Stimulated activated naive CD8-positive, alpha-beta T cell treated with anti-CD3 and anti-CD28 coated beads, Interleukin-15, amount 100 ng/mL, for 72 hours (primary cell): ENCODE measurements around the gene FBXO48.

Source experiments
- ATAC-seq: fragments of 150-1000 bp; cut with Tn5 transposase; 2 replicates; pipeline ENCODE4 v1.10.0; 2021; ENCODE audit warnings: mild to moderate bottlenecking, moderate library complexity
- DNase-seq, 2 donors: peaks; one replicate each; pipeline ENCODE4 v3.0.0; 2021 to 2022
- H3K27ac Mint-ChIP-seq, 2 donors: one replicate each; pipeline ENCODE4 v1.8.0; 2022; ENCODE audit warnings: mild to moderate bottlenecking in 2 of 2, mixed read lengths in 2 of 2, moderate library complexity in 2 of 2
- H3K27me3 Mint-ChIP-seq: one replicate; pipeline ENCODE4 v1.8.0; 2022; ENCODE audit warnings: mixed read lengths
- H3K4me1 Mint-ChIP-seq: one replicate; pipeline ENCODE4 v1.8.0; 2022; ENCODE audit warnings: mild to moderate bottlenecking, mixed read lengths
- H3K4me3 Mint-ChIP-seq, 2 donors: one replicate each; pipeline ENCODE4 v1.8.0; 2022; ENCODE audit warnings: mild to moderate bottlenecking in 2 of 2, mixed read lengths in 2 of 2, moderate library complexity in 1 of 2
- H3K9me3 Mint-ChIP-seq, 2 donors: one replicate each; pipeline ENCODE4 v1.8.0; 2022; ENCODE audit warnings: mixed read lengths in 2 of 2

The FBXO48 gene

GRCh38 chr2:68482296-68482820 lies 15.3 kb upstream of the FBXO48 start:
- Mint-ChIP-seq H3K27me3 (no peaks in the 10 kb centered on the region), H3K4me1 (peaks cover 13% of the 10 kb centered on the region), H3K27ac (no peak overlapping the region), H3K9me3 (no peaks in the 10 kb centered on the region), H3K4me3 (no peak overlapping the region)
- ATAC-seq (no peak), DNase-seq (no peak)

- H3K9me3 Mint-ChIP-seq = no peaks in the 10 kb centered on the region
- DNase-seq (no peak), ATAC-seq (no peak)
- H3K4me3 Mint-ChIP-seq = no peak overlapping the region
- no peaks in the 10 kb centered on the region for H3K27me3 Mint-ChIP-seq
- no peak overlapping the region for H3K27ac Mint-ChIP-seq
- peaks cover 13% of the 10 kb centered on the region for H3K4me1 Mint-ChIP-seq
Measured at GRCh38 chr2:68478688-68479087, 11.6 kb upstream of the FBXO48 start.

- Mint-ChIP-seq H3K27ac (no peak overlapping the region), H3K27me3 (no peaks in the 10 kb centered on the region), H3K4me3 (no peak overlapping the region), H3K4me1 (peaks cover 30% of the 10 kb centered on the region), H3K9me3 (no peaks in the 10 kb centered on the region)
- DNase-seq (no peak), ATAC-seq (no peak)
Measured at GRCh38 chr2:68476454-68476853, 9.4 kb upstream of the FBXO48 start.

- H3K9me3 Mint-ChIP-seq = no peaks in the 10 kb centered on the region
- H3K27me3 Mint-ChIP-seq = no peaks in the 10 kb centered on the region
- no peak overlapping the region for H3K4me3 Mint-ChIP-seq
- H3K27ac Mint-ChIP-seq = no peak overlapping the region
- DNase-seq (no peak), ATAC-seq (no peak)
- peaks cover 24% of the 10 kb centered on the region for H3K4me1 Mint-ChIP-seq
Measured at GRCh38 chr2:68475576-68475975, 8.5 kb upstream of the FBXO48 start.

GRCh38 chr2:68475110-68475509 lies 8.0 kb upstream of the FBXO48 start:
- H3K27ac Mint-ChIP-seq = no peak overlapping the region
- no peak for ATAC-seq
- peaks cover 21% of the 10 kb centered on the region for H3K4me1 Mint-ChIP-seq
- no peaks in the 10 kb centered on the region for H3K9me3 Mint-ChIP-seq
- no peaks in the 10 kb centered on the region for H3K27me3 Mint-ChIP-seq
- DNase-seq = no peak
- H3K4me3 Mint-ChIP-seq = no peak overlapping the region

- ATAC-seq (no peak), DNase-seq (no peak)
- H3K27ac Mint-ChIP-seq = no peak overlapping the region
- no peaks in the 10 kb centered on the region for H3K9me3 Mint-ChIP-seq
- H3K4me1 Mint-ChIP-seq = peaks cover 38% of the 10 kb centered on the region
- no peaks in the 10 kb centered on the region for H3K27me3 Mint-ChIP-seq
- no peak overlapping the region for H3K4me3 Mint-ChIP-seq
Measured at GRCh38 chr2:68472796-68473414, 5.8 kb upstream of the FBXO48 start.

GRCh38 chr2:68471385-68471784 lies 4.3 kb upstream of the FBXO48 start:
- peaks cover 44% of the 10 kb centered on the region for H3K4me1 Mint-ChIP-seq
- no peak overlapping the region for H3K27ac Mint-ChIP-seq
- H3K9me3 Mint-ChIP-seq = no peaks in the 10 kb centered on the region
- no peaks in the 10 kb centered on the region for H3K27me3 Mint-ChIP-seq
- ATAC-seq = no peak
- H3K4me3 Mint-ChIP-seq = no peak overlapping the region
- DNase-seq = no peak

GRCh38 chr2:68469935-68470334 lies 2.8 kb upstream of the FBXO48 start:
- Mint-ChIP-seq H3K9me3 (no peaks in the 10 kb centered on the region), H3K27me3 (no peaks in the 10 kb centered on the region), H3K4me3 (peak overlapping the region in 1 of 2 donors; percentile 35), H3K27ac (peak overlapping the region in 1 of 2 donors; percentile 20), H3K4me1 (peaks cover 58% of the 10 kb centered on the region)
- ATAC-seq (no peak), DNase-seq (no peak)

GRCh38 chr2:68468801-68469200 lies 1.7 kb upstream of the FBXO48 start:
- H3K27ac Mint-ChIP-seq = no peak overlapping the region
- peaks cover 62% of the 10 kb centered on the region for H3K4me1 Mint-ChIP-seq
- no peaks in the 10 kb centered on the region for H3K27me3 Mint-ChIP-seq
- ATAC-seq (no peak), DNase-seq (no peak)
- H3K9me3 Mint-ChIP-seq = no peaks in the 10 kb centered on the region
- peak overlapping the region; percentile 98 to 100 for H3K4me3 Mint-ChIP-seq

GRCh38 chr2:68466778-68467076 lies 367 bp downstream of the FBXO48 start:
- ATAC-seq (no peak), DNase-seq (no peak)
- Mint-ChIP-seq H3K4me1 (peaks cover 46% of the 10 kb centered on the region), H3K9me3 (no peaks in the 10 kb centered on the region), H3K27me3 (no peaks in the 10 kb centered on the region), H3K27ac (peak overlapping the region; percentile 98 to 99), H3K4me3 (peak overlapping the region; percentile 98 to 100)

- H3K4me3 Mint-ChIP-seq = peak overlapping the region; percentile 98 to 100
- no peaks in the 10 kb centered on the region for H3K9me3 Mint-ChIP-seq
- DNase-seq (peak; percentile 40 to 64), ATAC-seq (peak; percentile 29)
- H3K27ac Mint-ChIP-seq = peak overlapping the region; percentile 98 to 99
- H3K27me3 Mint-ChIP-seq = no peaks in the 10 kb centered on the region
- peaks cover 45% of the 10 kb centered on the region for H3K4me1 Mint-ChIP-seq
Measured at GRCh38 chr2:68466361-68466777, 725 bp downstream of the FBXO48 start.

- H3K9me3 Mint-ChIP-seq = no peaks in the 10 kb centered on the region
- DNase-seq (peak; percentile 34 to 63), ATAC-seq (peak; percentile 30)
- H3K4me1 Mint-ChIP-seq = peaks cover 45% of the 10 kb centered on the region
- no peaks in the 10 kb centered on the region for H3K27me3 Mint-ChIP-seq
- peak overlapping the region in 1 of 2 donors; percentile 98 for H3K4me3 Mint-ChIP-seq
- no peak overlapping the region for H3K27ac Mint-ChIP-seq
Measured at GRCh38 chr2:68465081-68465916, 1.8 kb downstream of the FBXO48 start.

- DNase-seq = no peak
- Mint-ChIP-seq H3K4me1 (peaks cover 39% of the 10 kb centered on the region), H3K27me3 (no peaks in the 10 kb centered on the region), H3K9me3 (no peaks in the 10 kb centered on the region), H3K27ac (no peak overlapping the region), H3K4me3 (no peak overlapping the region)
- ATAC-seq = no peak
Measured at GRCh38 chr2:68464651-68465050, 2.4 kb downstream of the FBXO48 start.

- H3K9me3 Mint-ChIP-seq = no peaks in the 10 kb centered on the region
- H3K27ac Mint-ChIP-seq = no peak overlapping the region
- ATAC-seq = no peak
- H3K4me3 Mint-ChIP-seq = no peak overlapping the region
- peaks cover 26% of the 10 kb centered on the region for H3K4me1 Mint-ChIP-seq
- no peak for DNase-seq
- H3K27me3 Mint-ChIP-seq = no peaks in the 10 kb centered on the region
Measured at GRCh38 chr2:68463287-68463877, 3.7 kb downstream of the FBXO48 start.

- no peaks in the 10 kb centered on the region for H3K9me3 Mint-ChIP-seq
- H3K4me3 Mint-ChIP-seq = no peak overlapping the region
- H3K4me1 Mint-ChIP-seq = no peaks in the 10 kb centered on the region
Measured at GRCh38 chr2:68458981-68459380, 8.1 kb downstream of the FBXO48 start.

GRCh38 chr2:68456198-68456597 lies 10.9 kb downstream of the FBXO48 start:
- Mint-ChIP-seq H3K27me3 (no peaks in the 10 kb centered on the region), H3K4me3 (no peak overlapping the region), H3K9me3 (no peaks in the 10 kb centered on the region), H3K4me1 (no peaks in the 10 kb centered on the region), H3K27ac (no peak overlapping the region)
- ATAC-seq (no peak), DNase-seq (no peak)

More at GRCh38 chr2:68458981-68459380, 8.1 kb downstream of the FBXO48 start:
- ATAC-seq = no peak
- H3K27me3 Mint-ChIP-seq = no peaks in the 10 kb centered on the region
- H3K27ac Mint-ChIP-seq = no peak overlapping the region
- DNase-seq = no peak
